Neuronal stem cell (in vitro differentiated cells): ENCODE results near the gene HELT.
A peak's percentile ranks its signal among the peaks of the same experiment; 100 is the strongest.
"Not testable (repeated sequence)": the region's sequence is repeated elsewhere in the genome, so short reads cannot be mapped to it uniquely, and the experiment has no call there.

Experiments
- DNase-seq: peaks from one replicate; pipeline ENCODE4 v3.0.0-alpha.2; 2013; ENCODE audit warnings: low spot score
- H2AFZ ChIP-seq: one replicate; pipeline ENCODE4 v1.6.1; 2013; ENCODE audit warnings: mild to moderate bottlenecking, low read length, inconsistent platforms
- H2AK5ac ChIP-seq: 2 replicates; pipeline ENCODE4 v1.6.1; 2013; ENCODE audit warnings: low read depth, mild to moderate bottlenecking, inconsistent platforms, low read length, moderate library complexity, mixed read lengths
- H2BK120ac ChIP-seq: 2 replicates; pipeline ENCODE4 v1.6.1; 2013; ENCODE audit warnings: low read depth, mild to moderate bottlenecking, inconsistent platforms, low read length, moderate library complexity, mixed read lengths
- H2BK12ac ChIP-seq: one replicate; pipeline ENCODE4 v1.6.1; 2013; ENCODE audit warnings: low read length, inconsistent platforms
- H2BK15ac ChIP-seq: 2 replicates; pipeline ENCODE4 v1.6.1; 2013; ENCODE audit warnings: mild to moderate bottlenecking, low read length, inconsistent platforms, mixed read lengths
- H2BK5ac ChIP-seq: one replicate; pipeline ENCODE4 v1.6.1; 2013; ENCODE audit warnings: inconsistent platforms, mild to moderate bottlenecking, low read length, moderate library complexity
- H3K14ac ChIP-seq: one replicate; pipeline ENCODE4 v1.6.1; 2013; ENCODE audit warnings: low read length, inconsistent platforms
- H3K18ac ChIP-seq: 2 replicates; pipeline ENCODE4 v1.6.1; 2013; ENCODE audit warnings: low read length, inconsistent platforms
- H3K23ac ChIP-seq: 2 replicates; pipeline ENCODE4 v1.6.1; 2013; ENCODE audit warnings: low read depth, mild to moderate bottlenecking, mixed read lengths, low read length, inconsistent platforms; ENCODE audit not compliant: poor library complexity
- H3K27ac ChIP-seq: replicated peaks from 3 replicates; pipeline ENCODE4 v1.5.1; 2013; ENCODE audit warnings: low read length, inconsistent platforms
- H3K27me3 ChIP-seq, 3 experiments: 2 replicates each; pipeline ENCODE4 v1.6.1; 2013; ENCODE audit warnings: low read length in 3 of 3, mild to moderate bottlenecking in 2 of 3, inconsistent platforms in 1 of 3, low read depth in 1 of 3, mixed read lengths in 1 of 3, moderate library complexity in 1 of 3; ENCODE audit not compliant: control insufficient read depth in 3 of 3, insufficient read depth in 3 of 3
- H3K36me3 ChIP-seq, 2 donors: replicated peaks in 1 of 2; 2 replicates each; pipeline ENCODE4 v1.6.1; 2013; ENCODE audit warnings: low read length in 2 of 2; ENCODE audit not compliant: control insufficient read depth in 2 of 2, insufficient read depth in 2 of 2
- H3K4ac ChIP-seq: 2 replicates; pipeline ENCODE4 v1.6.1; 2013; ENCODE audit warnings: inconsistent platforms, mild to moderate bottlenecking, low read length, moderate library complexity
- H3K4me1 ChIP-seq, 2 donors: 1 replicate in 1 of 2; 2 replicates in 1 of 2; pipeline ENCODE4 v1.6.1; 2013; ENCODE audit warnings: low read length in 2 of 2, low read depth in 1 of 2; ENCODE audit not compliant: control insufficient read depth in 2 of 2, insufficient read depth in 1 of 2
- H3K4me2 ChIP-seq: one replicate; pipeline ENCODE4 v1.6.1; 2013; ENCODE audit warnings: mild to moderate bottlenecking, low read length, inconsistent platforms; ENCODE audit not compliant: insufficient read depth, poor library complexity, severe bottlenecking
- H3K4me3 ChIP-seq, 2 donors: 2 replicates each; pipeline ENCODE4 v1.5.1; 2013; ENCODE audit warnings: low read length in 2 of 2, mild to moderate bottlenecking in 2 of 2, inconsistent platforms in 1 of 2, moderate library complexity in 1 of 2
- H3K79me1 ChIP-seq: one replicate; pipeline ENCODE4 v1.6.1; 2013; ENCODE audit warnings: low read depth, mild to moderate bottlenecking, inconsistent platforms, low read length, moderate library complexity
- H3K9ac ChIP-seq: one replicate; pipeline ENCODE4 v1.6.1; 2013; ENCODE audit warnings: mild to moderate bottlenecking, low read depth, low read length, inconsistent platforms; ENCODE audit not compliant: poor library complexity
- H3K9me3 ChIP-seq, 2 donors: replicated peaks in 1 of 2; 2 replicates each; pipeline versions ENCODE3 to v1.6.1; 2013; ENCODE audit warnings: low read length in 2 of 2, mild to moderate bottlenecking in 2 of 2, inconsistent platforms in 1 of 2, low read depth in 1 of 2, mixed read lengths in 1 of 2, moderate library complexity in 1 of 2; ENCODE audit not compliant: control insufficient read depth in 2 of 2, insufficient read depth in 1 of 2
- H4K8ac ChIP-seq: one replicate; pipeline ENCODE4 v1.6.1; 2013; ENCODE audit warnings: low read depth, mild to moderate bottlenecking, inconsistent platforms, low read length, moderate library complexity
- H4K91ac ChIP-seq: one replicate; pipeline ENCODE4 v1.6.1; 2013; ENCODE audit warnings: low read length, low read depth, mild to moderate bottlenecking, inconsistent platforms; ENCODE audit not compliant: poor library complexity
- WGBS, 2 donors: extraction: QIAGEN DNeasy Blood & Tissue Kit; methylation state at CpG; one replicate each; pipeline ENCODE4 v1.1.7; 2013; ENCODE audit warnings: missing lambda C conversion rate in 2 of 2, mixed read lengths in 1 of 2; ENCODE audit not compliant: insufficient read length in 2 of 2, insufficient replicate concordance in 1 of 2; ENCODE audit errors: extremely low coverage in 2 of 2; 5-methylcytosine and 5-hydroxymethylcytosine counted together

Gene HELT

GRCh38 chr4:185050286-185050685 is 32.0 kb downstream of the HELT start:
- H3K4me3 ChIP-seq, H3K9ac ChIP-seq, H3K4me1 ChIP-seq, H3K23ac ChIP-seq, H3K18ac ChIP-seq, H2BK15ac ChIP-seq, H2BK120ac ChIP-seq, H4K91ac ChIP-seq, H2BK12ac ChIP-seq, H3K14ac ChIP-seq, H2AFZ ChIP-seq, DNase-seq, H3K27ac ChIP-seq, H4K8ac ChIP-seq, H2AK5ac ChIP-seq, H3K79me1 ChIP-seq, H3K36me3 ChIP-seq, H2BK5ac ChIP-seq, H3K4ac ChIP-seq, H3K4me2 ChIP-seq, H3K9me3 ChIP-seq: not testable (repeated sequence)
- H3K27me3 ChIP-seq: peaks cover 0 to 68% (median 0%) of the 10 kb centered on the region in 3 experiments
- WGBS, 2 donors: no CpG with 5 or more reads among the region's 6 CpGs

GRCh38 chr4:185051283-185051682 is 33.0 kb downstream of the HELT start:
- not testable (repeated sequence) for H3K79me1 ChIP-seq, H3K23ac ChIP-seq, H3K4me3 ChIP-seq, H3K18ac ChIP-seq, H3K9ac ChIP-seq, H3K4ac ChIP-seq, H3K4me1 ChIP-seq, H2BK15ac ChIP-seq, H4K91ac ChIP-seq, H2AK5ac ChIP-seq, H2BK120ac ChIP-seq, H4K8ac ChIP-seq, DNase-seq, H2AFZ ChIP-seq, H3K4me2 ChIP-seq, H3K36me3 ChIP-seq, H2BK12ac ChIP-seq, H3K27ac ChIP-seq, H2BK5ac ChIP-seq, H3K9me3 ChIP-seq, H3K14ac ChIP-seq
- peaks cover 0 to 72% (median 0%) of the 10 kb centered on the region in 3 experiments for H3K27me3 ChIP-seq
- WGBS, 2 donors: no CpG with 5 or more reads among the region's 5 CpGs

- H2BK5ac ChIP-seq: no peak overlapping the region
- H2AK5ac ChIP-seq: no peak overlapping the region
- H3K4me3 ChIP-seq: no peak overlapping the region
- no peak overlapping the region for H3K4ac ChIP-seq
- WGBS, 2 donors: no CpG with 5 or more reads among the region's 14 CpGs
- no peak overlapping the region for H3K14ac ChIP-seq
- H3K27me3 ChIP-seq: peaks cover 0 to 84% (median 3%) of the 10 kb centered on the region in 3 experiments
- H2AFZ ChIP-seq: no peak overlapping the region
- H2BK12ac ChIP-seq: no peak overlapping the region
- H3K79me1 ChIP-seq: no peaks in the 10 kb centered on the region
- H3K27ac ChIP-seq: no peak overlapping the region
- no peaks in the 10 kb centered on the region for H3K36me3 ChIP-seq
- H3K9ac ChIP-seq: no peak overlapping the region
- no peak overlapping the region for H2BK120ac ChIP-seq
- no peak overlapping the region for H4K91ac ChIP-seq
- H2BK15ac ChIP-seq: no peak overlapping the region
- H3K4me1 ChIP-seq: peaks cover 0 to 4% of the 10 kb centered on the region in 2 donors
- peak overlapping the region; percentile 82 for H3K18ac ChIP-seq
- peaks cover 0 to 9% of the 10 kb centered on the region in 2 donors for H3K9me3 ChIP-seq
- H4K8ac ChIP-seq: no peak overlapping the region
- no peak overlapping the region for H3K4me2 ChIP-seq
- DNase-seq: no peak
- no peak overlapping the region for H3K23ac ChIP-seq
These were observed 35.5 kb downstream of the HELT start for GRCh38 chr4:185053746-185054145.

GRCh38 chr4:185054272-185054671 is 36.0 kb downstream of the HELT start:
- no peaks in the 10 kb centered on the region for H3K79me1 ChIP-seq
- H2BK5ac ChIP-seq: no peak overlapping the region
- H3K27ac ChIP-seq: no peak overlapping the region
- H2AK5ac ChIP-seq: no peak overlapping the region
- no peak overlapping the region for H3K9ac ChIP-seq
- no peak overlapping the region for H2BK120ac ChIP-seq
- no peak overlapping the region for H4K8ac ChIP-seq
- H3K14ac ChIP-seq: no peak overlapping the region
- DNase-seq: no peak
- no peak overlapping the region for H2AFZ ChIP-seq
- H3K23ac ChIP-seq: no peak overlapping the region
- H2BK15ac ChIP-seq: no peak overlapping the region
- peaks cover 0 to 4% of the 10 kb centered on the region in 2 donors for H3K4me1 ChIP-seq
- H3K18ac ChIP-seq: no peak overlapping the region
- no peaks in the 10 kb centered on the region for H3K36me3 ChIP-seq
- no CpG with 5 or more reads among the region's 5 CpGs for WGBS, 2 donors
- no peak overlapping the region for H3K4ac ChIP-seq
- H4K91ac ChIP-seq: no peak overlapping the region
- H3K4me2 ChIP-seq: no peak overlapping the region
- H3K4me3 ChIP-seq: no peak overlapping the region
- no peak overlapping the region for H2BK12ac ChIP-seq
- peaks cover 0 to 85% (median 3%) of the 10 kb centered on the region in 3 experiments for H3K27me3 ChIP-seq
- peaks cover 0 to 9% of the 10 kb centered on the region in 2 donors for H3K9me3 ChIP-seq
